ENCODE results near the gene SLC25A10.

The SLC25A10 gene

DNA sequence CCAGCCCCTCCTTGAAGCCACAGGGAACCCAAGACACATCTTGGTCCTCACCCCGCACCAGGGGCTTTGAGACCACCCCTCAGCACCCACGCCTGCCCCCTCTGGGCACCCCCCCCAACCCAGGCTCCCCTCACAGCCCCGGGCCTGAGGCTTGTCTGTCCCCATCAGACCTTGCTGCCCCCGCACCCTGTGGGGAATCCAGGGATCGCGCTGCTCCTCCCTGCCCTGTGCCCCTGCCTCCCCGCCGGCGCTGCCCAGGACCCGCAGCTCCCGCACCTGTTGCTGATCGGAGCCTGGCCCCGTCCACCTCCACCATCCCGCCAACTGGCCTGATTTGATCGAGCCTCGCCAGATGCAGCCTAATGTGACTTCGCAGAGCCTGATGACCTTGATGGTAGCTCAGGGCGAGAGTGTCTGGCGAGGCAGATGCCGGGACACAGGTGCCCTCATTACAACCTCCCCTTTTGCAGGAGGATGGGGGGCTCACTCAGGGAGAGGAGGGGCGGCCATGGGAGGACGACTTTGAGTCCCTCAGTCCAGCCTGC lies 29.0 kb downstream of the SLC25A10 start:
- ChIA-PET CTCF (no interaction called here), POLR2A (no interaction called here)
- TF ChIP-seq, protein P1, sequence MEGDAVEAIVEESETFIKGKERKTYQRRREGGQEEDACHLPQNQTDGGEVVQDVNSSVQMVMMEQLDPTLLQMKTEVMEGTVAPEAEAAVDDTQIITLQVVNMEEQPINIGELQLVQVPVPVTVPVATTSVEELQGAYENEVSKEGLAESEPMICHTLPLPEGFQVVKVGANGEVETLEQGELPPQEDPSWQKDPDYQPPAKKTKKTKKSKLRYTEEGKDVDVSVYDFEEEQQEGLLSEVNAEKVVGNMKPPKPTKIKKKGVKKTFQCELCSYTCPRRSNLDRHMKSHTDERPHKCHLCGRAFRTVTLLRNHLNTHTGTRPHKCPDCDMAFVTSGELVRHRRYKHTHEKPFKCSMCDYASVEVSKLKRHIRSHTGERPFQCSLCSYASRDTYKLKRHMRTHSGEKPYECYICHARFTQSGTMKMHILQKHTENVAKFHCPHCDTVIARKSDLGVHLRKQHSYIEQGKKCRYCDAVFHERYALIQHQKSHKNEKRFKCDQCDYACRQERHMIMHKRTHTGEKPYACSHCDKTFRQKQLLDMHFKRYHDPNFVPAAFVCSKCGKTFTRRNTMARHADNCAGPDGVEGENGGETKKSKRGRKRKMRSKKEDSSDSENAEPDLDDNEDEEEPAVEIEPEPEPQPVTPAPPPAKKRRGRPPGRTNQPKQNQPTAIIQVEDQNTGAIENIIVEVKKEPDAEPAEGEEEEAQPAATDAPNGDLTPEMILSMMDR (IDR thresholded peaks at IDR 0.05; ENCODE audit: insufficient read depth, low read length, missing control alignments) = no peak
- no peak overlapping the region for H3K4me3 ChIP-seq (ENCODE audit: low read depth, low read length)
- DNase-seq (ENCODE audit: low read depth, low spot score) = no peak

DNA sequence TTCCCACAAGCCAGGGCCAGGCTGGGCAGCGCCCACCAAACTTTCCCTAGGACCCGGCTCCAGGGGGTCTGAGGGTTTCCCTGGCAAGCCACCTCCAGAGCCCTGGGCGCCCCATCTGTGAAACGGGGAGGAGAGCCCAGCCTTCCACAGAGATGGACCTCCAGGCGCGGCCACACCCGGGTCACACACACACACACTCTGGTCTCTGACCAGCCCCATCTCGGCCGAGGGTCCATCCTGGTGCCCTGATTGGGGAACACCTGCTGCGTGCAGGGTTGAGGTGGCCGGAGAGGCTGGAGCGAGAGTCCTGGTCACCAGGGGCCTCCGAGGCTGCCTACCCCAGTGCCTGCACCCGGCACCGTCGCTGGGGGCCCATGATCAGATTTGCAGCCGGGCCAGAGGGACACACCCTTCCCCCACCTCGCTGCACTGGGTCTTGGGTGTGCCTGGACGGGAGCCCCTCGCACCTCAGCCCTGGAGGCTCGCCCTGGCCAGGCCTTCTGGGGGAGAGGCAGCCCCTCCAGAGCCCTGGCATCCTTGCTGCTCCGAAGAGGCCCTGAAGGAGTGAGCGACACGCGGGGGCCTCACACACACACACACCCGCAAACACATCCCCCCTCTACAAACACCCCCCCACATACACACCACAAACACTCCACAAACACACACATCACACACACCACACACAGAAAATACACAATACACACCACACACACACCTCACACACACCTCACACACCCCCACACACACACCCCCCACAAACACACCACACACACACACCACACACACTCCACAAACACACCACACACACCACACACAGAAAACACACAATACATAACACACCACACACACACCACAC lies 29.7 kb downstream of the SLC25A10 start:
- TF ChIP-seq, protein P1 (IDR thresholded peaks at IDR 0.05; ENCODE audit: insufficient read depth, low read length, missing control alignments) = no peak

More for the DNA sequence above, 29.7 kb downstream of the SLC25A10 start:
- no peak for DNase-seq (ENCODE audit: low read depth, low spot score)
- CTCF ChIA-PET = no interaction called here
- no peak overlapping the region for H3K4me3 ChIP-seq (ENCODE audit: low read depth, low read length)
- POLR2A ChIA-PET = no interaction called here
